SK-N-SH (cell line): Measurements from ENCODE around the gene LAP3. TPM values are rescaled to one million over a fixed set of nuclear protein-coding genes. Genes with fewer than 3 reads are reported as not detected.
A peak's percentile ranks its signal among the peaks of the same experiment; 100 is the strongest.

ENCODE experiments used
- CTCF ChIA-PET: fragments of 300-600, 350-600 bp; formaldehyde crosslinking; extraction: SDS; loops from one replicate; lab custom pipeline; 2021; lab: Yijun Ruan, JAX
- POLR2A ChIA-PET: fragments of 350-600 bp; sonication (Branson Sonifier 250); formaldehyde crosslinking; extraction: SDS; loops from one replicate; lab custom pipeline; 2020; ENCODE audit warnings: antibody characterized with exemption, inconsistent platforms; lab: Yijun Ruan, JAX
- DNase-seq: peaks from one replicate; pipeline ENCODE4 v3.0.0; 2012
- H2AFZ ChIP-seq: fragments of 200-600 bp; sonication (generic); 2 replicates; pipeline ENCODE4 v1.8.1; 2016; ENCODE audit warnings: antibody characterized with exemption, mild to moderate bottlenecking, low read depth
- H3F3A ChIP-seq: fragments of 200-600 bp; sonication (generic); replicated peaks from 2 replicates; pipeline ENCODE3; 2016; ENCODE audit warnings: antibody characterized with exemption, mild to moderate bottlenecking; ENCODE audit not compliant: insufficient read depth
- H3K27ac ChIP-seq, 2 experiments: fragments of 200-500 bp in 1 of 2; fragments of 200-600 bp in 1 of 2; sonication (Bioruptor generic) in 1 of 2; sonication (generic), shearing (Covaris generic) in 1 of 2; 2 replicates each; pipeline versions ENCODE4 v1.5.1 to v1.6.1; 2014 to 2016; ENCODE audit warnings: low read depth in 2 of 2, inconsistent platforms in 1 of 2, low read length in 1 of 2, mild to moderate bottlenecking in 1 of 2, mixed read lengths in 1 of 2
- H3K27me3 ChIP-seq: fragments of 200-600 bp; sonication (generic), shearing (Covaris generic); 2 replicates; pipeline ENCODE4 v1.6.1; 2016; ENCODE audit warnings: mixed run types; ENCODE audit not compliant: insufficient read depth
- H3K36me3 ChIP-seq, 2 experiments: fragments of 200-500 bp in 1 of 2; fragments of 200-600 bp in 1 of 2; sonication (Bioruptor generic) in 1 of 2; sonication (generic) in 1 of 2; replicated peaks in 1 of 2; 2 replicates each; pipeline versions ENCODE3 to v1.5.1; 2014 to 2016; ENCODE audit warnings: low read length in 1 of 2, mild to moderate bottlenecking in 1 of 2; ENCODE audit not compliant: insufficient read depth in 2 of 2, control insufficient read depth in 1 of 2
- H3K4me1 ChIP-seq, 2 experiments: fragments of 200-500 bp in 1 of 2; fragments of 200-600 bp in 1 of 2; sonication (Bioruptor generic) in 1 of 2; sonication (generic), shearing (Covaris generic) in 1 of 2; 2 replicates each; pipeline versions ENCODE4 v1.5.1 to v1.6.1; 2014 to 2016; ENCODE audit warnings: low read depth in 1 of 2, low read length in 1 of 2, mixed run types in 1 of 2; ENCODE audit not compliant: insufficient read depth in 2 of 2, control insufficient read depth in 1 of 2
- H3K4me2 ChIP-seq: fragments of 200-600 bp; sonication (generic), shearing (Covaris generic); 2 replicates; pipeline ENCODE4 v1.6.1; 2017; ENCODE audit warnings: mixed run types
- H3K4me3 ChIP-seq, 2 experiments: fragments of 200-500 bp in 1 of 2; fragments of 200-600 bp in 1 of 2; sonication (Bioruptor generic) in 1 of 2; sonication (generic), shearing (Covaris generic) in 1 of 2; 2 replicates each; pipeline versions ENCODE4 v1.5.1 to v1.8.1; 2014 to 2016; ENCODE audit warnings: low read depth in 2 of 2, inconsistent platforms in 1 of 2, low read length in 1 of 2, mild to moderate bottlenecking in 1 of 2, mixed read lengths in 1 of 2, moderate library complexity in 1 of 2
- H3K79me2 ChIP-seq: fragments of 200-600 bp; sonication (generic); 2 replicates; pipeline ENCODE4 v1.8.1; 2017; ENCODE audit warnings: mild to moderate bottlenecking; ENCODE audit not compliant: insufficient read depth
- H3K9ac ChIP-seq: fragments of 200-600 bp; sonication (generic); 2 replicates; pipeline ENCODE4 v1.6.1; 2017; ENCODE audit warnings: mixed run types
- H3K9me2 ChIP-seq: fragments of 200-600 bp; sonication (generic); 2 replicates; pipeline ENCODE4 v1.6.1; 2017; ENCODE audit warnings: mixed run types
- H3K9me3 ChIP-seq: fragments of 200-600 bp; sonication (generic); 2 replicates; pipeline ENCODE4 v1.6.1; 2017; ENCODE audit warnings: mixed run types, mild to moderate bottlenecking, moderate library complexity
- H4K20me1 ChIP-seq: fragments of 200-600 bp; sonication (generic); 2 replicates; pipeline ENCODE4 v1.6.1; 2017; ENCODE audit warnings: mild to moderate bottlenecking, mixed run types; ENCODE audit not compliant: insufficient read depth
- CHD2 ChIP-seq: fragments of 150-350 bp; IDR thresholded peaks from 2 replicates; pipeline ENCODE4 v1.6.1; 2018; ENCODE audit warnings: low read length; ENCODE audit not compliant: partially characterized antibody
- EZH2phosphoT487 ChIP-seq: fragments of 200-600 bp; sonication (generic); IDR thresholded peaks from 2 replicates; pipeline ENCODE4 v1.6.1; 2017; ENCODE audit warnings: low read depth, mixed run types, mild to moderate bottlenecking, antibody characterized with exemption, moderate library complexity, borderline replicate concordance
- FOSL2 ChIP-seq: IDR thresholded peaks from 2 replicates; pipeline ENCODE4 v1.4.0; 2012; ENCODE audit warnings: low read depth, mild to moderate bottlenecking, moderate library complexity, borderline replicate concordance
- FOXJ3 ChIP-seq: sonication (generic); formaldehyde crosslinking; IDR thresholded peaks from 2 replicates; pipeline ENCODE4 v1.5.1; 2020; ENCODE audit warnings: mild to moderate bottlenecking, missing genetic modification reagents
- FOXM1 ChIP-seq: IDR thresholded peaks from 2 replicates; pipeline ENCODE4 v1.4.0; 2012; ENCODE audit warnings: low read depth, mild to moderate bottlenecking
- GABPA ChIP-seq: IDR thresholded peaks from 2 replicates; pipeline ENCODE4 v1.4.0; 2012; ENCODE audit warnings: low read depth, mild to moderate bottlenecking
- MAX ChIP-seq: IDR thresholded peaks from 2 replicates; pipeline ENCODE4 v1.4.0; 2012; ENCODE audit warnings: low read depth
- MEF2A ChIP-seq: IDR thresholded peaks from 2 replicates; pipeline ENCODE4 v1.4.0; 2012; ENCODE audit warnings: low read depth, borderline replicate concordance
- MXI1 ChIP-seq: IDR thresholded peaks from 2 replicates; pipeline ENCODE4 v1.6.1; 2012; ENCODE audit warnings: mild to moderate bottlenecking, low read depth, low read length, improper control_type of control experiment
- NFIC ChIP-seq: IDR thresholded peaks from 2 replicates; pipeline ENCODE4 v1.4.0; 2012; ENCODE audit warnings: borderline replicate concordance
- NRF1 ChIP-seq: IDR thresholded peaks from 2 replicates; pipeline ENCODE4 v1.6.1; 2012; ENCODE audit warnings: low read depth, mild to moderate bottlenecking, low read length
- PBX3 ChIP-seq: IDR thresholded peaks from 2 replicates; pipeline ENCODE4; 2012
- POLR2AphosphoS5 ChIP-seq: IDR thresholded peaks from 2 replicates; pipeline ENCODE4 v1.6.1; 2012; ENCODE audit warnings: low read depth, low read length
- RAD21 ChIP-seq: IDR thresholded peaks from 2 replicates; pipeline ENCODE4 v1.6.1; 2012; ENCODE audit warnings: mild to moderate bottlenecking, low read length
- RCOR1 ChIP-seq: fragments of 150-350 bp; IDR thresholded peaks from 2 replicates; pipeline ENCODE4 v1.6.1; 2017; ENCODE audit warnings: antibody characterized with exemption, low read length
- RXRA ChIP-seq: IDR thresholded peaks from 2 replicates; pipeline ENCODE4 v1.4.0; 2012; ENCODE audit warnings: low read depth, mild to moderate bottlenecking, borderline replicate concordance
- SIN3A ChIP-seq: IDR thresholded peaks from 2 replicates; pipeline ENCODE4 v1.6.1; 2012; ENCODE audit warnings: low read depth, mild to moderate bottlenecking, low read length, moderate library complexity, borderline replicate concordance
- SMC3 ChIP-seq: IDR thresholded peaks from 2 replicates; pipeline ENCODE4 v1.6.1; 2012; ENCODE audit warnings: low read depth, low read length, improper control_type of control experiment
- TAF1 ChIP-seq: IDR thresholded peaks from 2 replicates; pipeline ENCODE4 v1.6.1; 2012; ENCODE audit warnings: low read depth, mild to moderate bottlenecking, low read length, moderate library complexity, borderline replicate concordance
- TCF12 ChIP-seq: IDR thresholded peaks from 2 replicates; pipeline ENCODE4 v1.4.0; 2012
- TEAD4 ChIP-seq: IDR thresholded peaks from 2 replicates; pipeline ENCODE4 v1.4.0; 2012; ENCODE audit warnings: mild to moderate bottlenecking, borderline replicate concordance; ENCODE audit not compliant: insufficient read depth
- YY1 ChIP-seq: IDR thresholded peaks from 2 replicates; pipeline ENCODE4 v1.4.0; 2012; ENCODE audit warnings: low read depth, mild to moderate bottlenecking
- WGBS: methylation state at CpG from one replicate; pipeline ENCODE4 v1.1.6; 2017; ENCODE audit warnings: low lambda C conversion rate; 5-methylcytosine and 5-hydroxymethylcytosine counted together
- polyA plus RNA-seq, 3 experiments: library from polyadenylated mRNA; depleted of rRNA; stranded (reverse); fragments of >200 nt; gene quantifications; 2 replicates each; pipeline ENCODE4 v1.2.3, GENCODE V29; 2012
- TF ChIP-seq, protein P1 (sequence below): fragments of 200-600 bp; sonication (generic); IDR thresholded peaks from 2 replicates; pipeline ENCODE4 v1.6.1; 2017; ENCODE audit warnings: antibody characterized with exemption, mild to moderate bottlenecking, moderate library complexity

LAP3 gene
- polyA plus RNA-seq, 1 of the 3 experiments (the other 2 are of a cell fraction), result 53.2 TPM

DNA sequence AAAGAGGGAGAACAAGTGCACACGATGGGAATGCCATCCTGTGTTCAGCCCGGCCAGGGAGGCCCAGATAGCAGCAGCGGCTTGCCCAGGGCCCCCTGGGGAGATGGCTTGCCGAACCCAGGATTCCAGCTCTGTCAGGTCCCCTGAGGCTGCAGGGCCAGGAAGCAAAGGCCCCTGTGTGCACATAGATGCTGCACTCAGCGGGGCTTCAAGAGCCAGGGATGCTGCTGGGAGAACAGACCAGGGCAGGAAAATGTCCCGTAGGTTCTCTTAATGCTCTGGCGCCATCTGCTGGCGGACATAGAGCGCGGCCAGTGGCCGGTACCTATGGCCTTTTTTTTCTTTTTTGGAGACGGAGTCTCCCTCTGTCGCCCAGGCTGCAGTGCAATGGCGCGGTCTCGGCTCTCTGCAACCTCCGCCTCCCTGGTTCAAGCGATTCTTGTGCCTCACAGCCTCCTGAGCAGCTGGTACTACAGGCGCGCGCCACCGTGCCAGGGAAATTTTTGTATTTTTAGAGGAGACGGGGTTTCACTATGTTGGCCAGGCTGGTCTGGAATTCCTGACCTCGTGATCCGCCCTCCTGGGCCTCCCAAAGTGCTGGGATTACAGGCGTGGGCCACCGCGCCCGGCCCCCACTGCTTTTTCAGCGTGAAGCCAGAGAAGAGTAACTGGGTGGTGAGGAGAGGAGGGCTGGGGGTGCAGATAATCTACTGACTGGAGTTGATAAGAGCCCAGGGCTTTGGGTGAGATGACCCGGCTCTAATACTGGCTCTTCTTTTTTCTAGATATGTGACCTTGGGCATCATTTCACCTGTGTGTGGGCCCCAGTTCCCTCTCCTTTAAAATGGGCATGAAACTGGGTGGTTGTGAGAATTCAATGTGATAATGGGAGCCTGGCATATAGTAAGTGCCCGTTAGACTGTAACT is 60.0 kb downstream of the LAP3 start:
- 0 out of 2 replicates have a peak, but pooled peaks cover 3% of the 10 kb centered on the region for H4K20me1 ChIP-seq
- no peaks in the 10 kb centered on the region; a peak in 1 of 4 replicates for H3K4me1 ChIP-seq
- CTCF ChIA-PET, result interaction anchor here (0.6 to 4.3 kb wide), 33 partner anchors 10 to 475 kb away, joined by 3 to 42 read pairs (median 4); partner anchors contain the start of gene MED28
- H3K79me2 ChIP-seq, result no peaks in the 10 kb centered on the region
- WGBS, result 42% methylated on average over 22 of the region's 32 CpGs
- TF ChIP-seq NRF1, result no peak
- no peak for TF ChIP-seq TEAD4
- TF ChIP-seq TCF12, result no peak
- peak; percentile 40 for TF ChIP-seq CHD2
- peak; percentile 81 for TF ChIP-seq RAD21
- no peak for TF ChIP-seq PBX3
- peak; percentile 86 for TF ChIP-seq SMC3
- TF ChIP-seq FOXJ3, result no peak
- TF ChIP-seq, protein P1, sequence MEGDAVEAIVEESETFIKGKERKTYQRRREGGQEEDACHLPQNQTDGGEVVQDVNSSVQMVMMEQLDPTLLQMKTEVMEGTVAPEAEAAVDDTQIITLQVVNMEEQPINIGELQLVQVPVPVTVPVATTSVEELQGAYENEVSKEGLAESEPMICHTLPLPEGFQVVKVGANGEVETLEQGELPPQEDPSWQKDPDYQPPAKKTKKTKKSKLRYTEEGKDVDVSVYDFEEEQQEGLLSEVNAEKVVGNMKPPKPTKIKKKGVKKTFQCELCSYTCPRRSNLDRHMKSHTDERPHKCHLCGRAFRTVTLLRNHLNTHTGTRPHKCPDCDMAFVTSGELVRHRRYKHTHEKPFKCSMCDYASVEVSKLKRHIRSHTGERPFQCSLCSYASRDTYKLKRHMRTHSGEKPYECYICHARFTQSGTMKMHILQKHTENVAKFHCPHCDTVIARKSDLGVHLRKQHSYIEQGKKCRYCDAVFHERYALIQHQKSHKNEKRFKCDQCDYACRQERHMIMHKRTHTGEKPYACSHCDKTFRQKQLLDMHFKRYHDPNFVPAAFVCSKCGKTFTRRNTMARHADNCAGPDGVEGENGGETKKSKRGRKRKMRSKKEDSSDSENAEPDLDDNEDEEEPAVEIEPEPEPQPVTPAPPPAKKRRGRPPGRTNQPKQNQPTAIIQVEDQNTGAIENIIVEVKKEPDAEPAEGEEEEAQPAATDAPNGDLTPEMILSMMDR, result peak; percentile 92
- no peak for TF ChIP-seq POLR2AphosphoS5
- TF ChIP-seq GABPA, result no peak
- POLR2A ChIA-PET, result interaction anchor here (0.7 kb wide), 1 partner anchor 173 kb away, joined by 3 read pairs; no protein-coding TSS in a partner anchor
- H3K27me3 ChIP-seq, result no peaks in the 10 kb centered on the region
- no peak overlapping the region for H3K9ac ChIP-seq
- H3K27ac ChIP-seq, result no peak overlapping the region
- H3K9me3 ChIP-seq, result no peaks in the 10 kb centered on the region
- peak overlapping the region in 1 of 2 experiments; percentile 53; a peak in 1 of 4 replicates for H3K4me3 ChIP-seq
- H3K9me2 ChIP-seq, result no peaks in the 10 kb centered on the region
- no peak overlapping the region for H2AFZ ChIP-seq
- peaks cover 24 to 37% of the 10 kb centered on the region in 2 experiments for H3K36me3 ChIP-seq
- peaks cover 15% of the 10 kb centered on the region for H3F3A ChIP-seq
- no peak overlapping the region for H3K4me2 ChIP-seq
- peak; percentile 92 for DNase-seq

DNA sequence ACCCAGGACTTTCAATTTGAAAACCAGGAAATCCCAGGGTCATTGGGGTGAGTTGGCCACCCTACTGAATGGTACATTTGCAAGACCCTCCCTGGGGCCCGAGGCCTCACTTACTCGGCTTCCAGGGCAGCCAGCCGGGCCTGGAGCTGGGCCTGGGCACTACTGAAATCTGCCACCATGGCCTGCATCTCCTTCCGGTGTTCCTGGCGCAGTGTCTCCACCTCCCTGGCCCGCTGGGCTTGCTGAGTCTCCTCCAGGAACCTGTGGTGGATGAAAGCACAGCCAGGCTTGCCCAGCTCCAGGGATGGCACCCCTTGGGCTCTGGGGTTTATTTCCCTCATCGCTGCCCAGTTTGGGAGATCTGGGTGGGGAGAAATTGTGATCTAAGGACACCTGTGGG is 62.1 kb downstream of the LAP3 start:
- no peaks in the 10 kb centered on the region; a peak in 1 of 4 replicates for H3K4me1 ChIP-seq
- 89% methylated on average over 7 of the region's 7 CpGs for WGBS
- TF ChIP-seq RCOR1 (no peak), FOXM1 (no peak), CHD2 (no peak), YY1 (no peak), PBX3 (no peak), EZH2phosphoT487 (no peak), FOSL2 (no peak), MEF2A (no peak), TEAD4 (no peak), NFIC (no peak), FOXJ3 (no peak), POLR2AphosphoS5 (no peak), MXI1 (no peak), SIN3A (no peak), RXRA (no peak), NRF1 (no peak), TAF1 (no peak), MAX (no peak)

More for the DNA sequence above, 62.1 kb downstream of the LAP3 start:
- ChIA-PET POLR2A (no interaction called here), CTCF (interaction anchor here (5.5 kb wide), 1 partner anchor 90 kb away, joined by 28 read pairs; no protein-coding TSS in a partner anchor)
- no peak overlapping the region for H3K27ac ChIP-seq
- H3K79me2 ChIP-seq, result no peaks in the 10 kb centered on the region
- peaks cover 15% of the 10 kb centered on the region for H3F3A ChIP-seq
- H3K4me3 ChIP-seq, result no peak overlapping the region
- no peak for DNase-seq
- no peak overlapping the region for H3K9ac ChIP-seq
- H3K4me2 ChIP-seq, result no peak overlapping the region
- no peaks in the 10 kb centered on the region for H3K9me2 ChIP-seq
- 0 out of 2 replicates have a peak, but pooled peaks cover 3% of the 10 kb centered on the region for H4K20me1 ChIP-seq
- no peaks in the 10 kb centered on the region for H3K27me3 ChIP-seq
- H2AFZ ChIP-seq, result no peak overlapping the region
- no peaks in the 10 kb centered on the region for H3K9me3 ChIP-seq
- peaks cover 8 to 25% of the 10 kb centered on the region in 2 experiments for H3K36me3 ChIP-seq
